Tibial nerve (tissue), 4 donors: ENCODE results near the gene GFRA4. TPM values are rescaled to one million over a fixed set of nuclear protein-coding genes. Genes with fewer than 3 reads are reported as not detected.
"Not testable (repeated sequence)": the region's sequence is repeated elsewhere in the genome, so short reads cannot be mapped to it uniquely, and the experiment has no call there.

Experiments used
- DNase-seq, 2 donors: peaks; one replicate each; pipeline ENCODE4 v3.0.0-alpha.2; 2019; ENCODE audit warnings: low spot score in 2 of 2
- H3K27ac ChIP-seq, 4 donors: fragments of 200-600 bp; sonication (generic) in 3 of 4; one replicate each; pipeline ENCODE4 v1.5.1; 2017 to 2019; ENCODE audit warnings: mild to moderate bottlenecking in 1 of 4
- H3K27me3 ChIP-seq, 2 donors: fragments of 200-600 bp; sonication (generic) in 1 of 2; one replicate each; pipeline versions ENCODE4 v1.5.1 to v1.6.0; 2017 to 2019
- H3K36me3 ChIP-seq, 3 donors: fragments of 200-600 bp; sonication (generic); one replicate each; pipeline ENCODE4 v1.5.1; 2018 to 2019
- H3K4me1 ChIP-seq, 4 donors: fragments of 200-600 bp; sonication (generic) in 3 of 4; one replicate each; pipeline ENCODE4 v1.5.1; 2017 to 2019
- H3K4me3 ChIP-seq, 4 donors: fragments of 200-600 bp; sonication (generic) in 3 of 4; one replicate each; pipeline ENCODE4 v1.5.1; 2017 to 2019; ENCODE audit warnings: mild to moderate bottlenecking in 1 of 4, moderate library complexity in 1 of 4
- H3K9me3 ChIP-seq, 4 donors: fragments of 200-600 bp; sonication (generic) in 3 of 4; one replicate each; pipeline ENCODE4 v1.5.1; 2017 to 2019
- CTCF ChIP-seq, 5 experiments: fragments of 200-600 bp in 3 of 5; fragments of 450-650 bp in 2 of 5; sonication (generic) in 3 of 5; IDR thresholded peaks; one replicate each; pipeline ENCODE4 v1.5.1; 2016 to 2019; ENCODE audit warnings: antibody characterized with exemption in 5 of 5, mild to moderate bottlenecking in 3 of 5, moderate library complexity in 2 of 5
- EP300 ChIP-seq, 2 donors: sonication (generic); formaldehyde crosslinking; IDR thresholded peaks; one replicate each; pipeline ENCODE4 v1.6.1; 2017; ENCODE audit warnings: antibody characterized with exemption in 2 of 2, mild to moderate bottlenecking in 1 of 2
- POLR2A ChIP-seq, 2 donors: fragments of 450-650 bp; IDR thresholded peaks; one replicate each; pipeline ENCODE4 v1.6.1; 2017; ENCODE audit warnings: antibody characterized with exemption in 2 of 2, mild to moderate bottlenecking in 2 of 2, moderate library complexity in 2 of 2
- WGBS, 2 donors: methylation state at CpG; one replicate each; pipeline ENCODE4 v1.1.5; 2018; 5-methylcytosine and 5-hydroxymethylcytosine counted together
- total RNA-seq, 4 donors: library from RNA; depleted of rRNA; stranded (reverse); fragments of >200 nt; gene quantifications; one replicate each; pipeline ENCODE4 v1.1.0, GENCODE V29; 2016

The GFRA4 gene
- total RNA-seq, 4 donors from 2014 or later: not detected

GRCh38 chr20:3622406-3622805 lies 40.8 kb downstream of the GFRA4 start:
- H3K36me3 ChIP-seq: peaks cover 0 to 36% (median 0%) of the 10 kb centered on the region in 3 donors
- no peak for TF ChIP-seq CTCF (IDR thresholded peaks at IDR 0.05)
- no peak for TF ChIP-seq EP300 (IDR thresholded peaks at IDR 0.05)
- no peak for TF ChIP-seq POLR2A (IDR thresholded peaks at IDR 0.05)

DNA sequence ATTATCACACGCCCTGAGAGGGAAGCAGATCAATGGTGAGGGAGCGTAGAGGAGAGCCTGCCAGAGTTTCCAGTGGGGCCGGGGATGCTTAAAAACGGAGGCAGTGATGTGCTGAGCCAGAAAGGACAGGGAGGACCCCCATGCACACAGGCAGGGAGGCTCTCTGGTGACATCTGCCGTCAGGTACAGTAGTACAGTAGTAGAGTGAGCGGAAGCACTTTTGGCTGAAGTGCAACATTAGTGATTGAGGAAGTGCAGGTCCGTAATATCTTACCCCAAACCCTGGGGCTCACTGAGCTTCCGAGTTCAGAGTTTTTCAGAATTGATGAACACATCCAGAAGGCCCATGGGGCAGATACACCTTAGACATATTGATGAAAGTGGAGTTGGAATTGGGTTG lies 42.1 kb downstream of the GFRA4 start:
- DNase-seq: no peak
- TF ChIP-seq EP300 (IDR thresholded peaks at IDR 0.05) (no peak), POLR2A (IDR thresholded peaks at IDR 0.05) (no peak), CTCF (IDR thresholded peaks at IDR 0.05) (no peak)
- 86 to 88% methylated on average over 8 of the region's 8 CpGs for WGBS, 2 donors
- H3K27ac ChIP-seq: no peak overlapping the region
- H3K27me3 ChIP-seq: no peaks in the 10 kb centered on the region
- no peaks in the 10 kb centered on the region for H3K9me3 ChIP-seq
- H3K4me3 ChIP-seq: no peak overlapping the region
- no peaks in the 10 kb centered on the region for H3K4me1 ChIP-seq
- peaks cover 0 to 26% (median 0%) of the 10 kb centered on the region in 3 donors for H3K36me3 ChIP-seq

More at GRCh38 chr20:3622406-3622805, 40.8 kb downstream of the GFRA4 start:
- H3K27ac ChIP-seq: no peak overlapping the region
- no peak for DNase-seq
- no peak overlapping the region for H3K4me3 ChIP-seq
- H3K27me3 ChIP-seq: no peaks in the 10 kb centered on the region
- WGBS, 2 donors: 77 to 85% methylated on average over 4 of the region's 4 CpGs
- H3K9me3 ChIP-seq: no peaks in the 10 kb centered on the region
- no peaks in the 10 kb centered on the region for H3K4me1 ChIP-seq

DNA sequence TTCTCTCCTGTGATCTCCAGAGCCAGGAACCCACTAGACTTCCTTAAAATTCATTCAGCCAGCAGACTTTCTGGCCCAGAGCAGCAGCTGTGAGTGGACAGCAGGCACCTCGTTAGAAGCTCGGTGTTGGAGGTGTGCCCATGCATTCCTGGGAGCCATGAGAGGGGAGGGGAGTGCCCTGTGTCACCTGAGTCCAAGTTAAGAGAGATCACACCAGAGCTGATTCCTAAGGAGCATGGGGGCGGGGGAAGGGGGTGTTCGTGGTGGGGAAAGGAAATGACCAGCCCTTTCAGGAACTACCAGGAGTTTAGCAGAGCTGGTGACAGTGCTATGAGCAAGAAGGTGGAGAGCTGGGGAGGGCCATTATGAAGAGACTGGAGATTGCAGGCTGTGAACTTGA lies 46.9 kb downstream of the GFRA4 start:
- H3K27me3 ChIP-seq: no peaks in the 10 kb centered on the region
- no peak for DNase-seq
- peaks cover 0 to 20% (median 0%) of the 10 kb centered on the region in 4 donors for H3K4me1 ChIP-seq
- H3K36me3 ChIP-seq: peaks cover 0 to 7% (median 0%) of the 10 kb centered on the region in 3 donors
- no peak overlapping the region for H3K27ac ChIP-seq
- no peak overlapping the region for H3K4me3 ChIP-seq
- WGBS, 2 donors: 64 to 73% methylated on average over 4 of the region's 4 CpGs
- no peak for TF ChIP-seq EP300 (IDR thresholded peaks at IDR 0.05)
- TF ChIP-seq CTCF (IDR thresholded peaks at IDR 0.05): no peak
- TF ChIP-seq POLR2A (IDR thresholded peaks at IDR 0.05): no peak
- no peaks in the 10 kb centered on the region for H3K9me3 ChIP-seq

DNA sequence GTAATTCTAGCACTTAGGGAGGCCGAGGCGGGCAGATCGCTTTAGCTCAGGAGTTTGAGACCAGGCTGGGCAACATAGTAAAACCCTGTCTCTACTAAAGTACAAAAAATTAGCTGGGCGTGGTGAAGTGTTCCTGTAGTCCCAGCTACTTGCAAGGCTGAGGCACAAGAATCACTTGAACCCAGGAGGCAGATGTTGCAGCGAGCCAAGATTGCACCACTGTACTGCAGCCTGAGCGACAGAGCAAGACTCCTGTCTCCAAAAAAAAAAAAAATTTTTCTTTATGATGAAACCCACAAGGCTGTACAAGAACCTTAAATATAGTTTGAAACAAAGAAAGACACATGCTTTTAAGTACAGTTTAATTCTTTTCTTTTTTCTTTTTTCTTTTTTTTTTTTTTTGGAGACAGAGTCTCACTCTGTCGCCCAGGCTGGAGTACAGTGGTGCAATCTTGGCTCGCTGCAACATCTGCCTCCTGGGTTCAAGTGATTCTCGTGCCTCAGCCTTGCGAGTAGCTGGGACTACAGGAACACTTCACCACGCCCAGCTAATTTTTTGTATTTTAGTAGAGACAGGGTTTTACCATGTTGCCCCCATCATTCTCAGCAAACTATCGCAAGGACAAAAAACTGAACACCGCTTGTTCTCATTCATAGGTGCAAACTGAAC lies 47.9 kb downstream of the GFRA4 start:
- not testable (repeated sequence) for H3K4me3 ChIP-seq, DNase-seq, H3K27ac ChIP-seq, H3K9me3 ChIP-seq, H3K36me3 ChIP-seq, H3K27me3 ChIP-seq
- peaks cover 0 to 20% (median 0%) of the 10 kb centered on the region in 4 donors for H3K4me1 ChIP-seq
- 97% methylated on average over 13 of the region's 13 CpGs for WGBS, 2 donors

- H3K27ac ChIP-seq: peak overlapping the region in 1 of 4 donors; percentile 28
- no peak overlapping the region for H3K4me3 ChIP-seq
- DNase-seq: no peak
- TF ChIP-seq POLR2A (IDR thresholded peaks at IDR 0.05): no peak
- TF ChIP-seq EP300 (IDR thresholded peaks at IDR 0.05): no peak
- no peak for TF ChIP-seq CTCF (IDR thresholded peaks at IDR 0.05)
- 61 to 62% methylated on average over 5 of the region's 5 CpGs for WGBS, 2 donors
- H3K9me3 ChIP-seq: no peaks in the 10 kb centered on the region
- no peaks in the 10 kb centered on the region for H3K27me3 ChIP-seq
- peaks cover 0 to 20% (median 0%) of the 10 kb centered on the region in 4 donors for H3K4me1 ChIP-seq
- H3K36me3 ChIP-seq: peaks cover 0 to 7% (median 0%) of the 10 kb centered on the region in 3 donors
Measured at GRCh38 chr20:3614466-3614865, 48.7 kb downstream of the GFRA4 start.
